H1 (cell line): ENCODE results near the gene IL16. TPM values are rescaled to one million over a fixed set of nuclear protein-coding genes. Genes with fewer than 3 reads are reported as not detected.

Source experiments
- CTCF ChIA-PET: fragments of 300-600 bp; sonication (Branson Sonifier 250); formaldehyde crosslinking; loops from one replicate; lab custom pipeline; 2021; ENCODE audit not compliant: partially characterized antibody; lab: Charles Lee
- POLR2A ChIA-PET: fragments of 300-600 bp; sonication (Branson Sonifier 250); formaldehyde crosslinking; loops from one replicate; lab custom pipeline; 2021; ENCODE audit warnings: inconsistent platforms; ENCODE audit not compliant: partially characterized antibody; lab: Charles Lee
- DNase-seq, 2 experiments: peaks; one replicate each; pipeline versions ENCODE4 v3.0.0 to v3.0.0-alpha.2; 2010 to 2022; ENCODE audit warnings: low spot score in 2 of 2, low read depth in 1 of 2, mixed read lengths in 1 of 2
- FAIRE-seq: peaks from 2 replicates; lab custom pipeline; 2011; peaks lifted over from hg19 to GRCh38; lab: Jason Lieb, UNC
- H2AFZ ChIP-seq: 2 replicates; pipeline ENCODE4 v1.8.1; 2012; ENCODE audit warnings: low read length, inconsistent platforms
- H2AK5ac ChIP-seq: 2 replicates; pipeline ENCODE4 v1.6.1; 2013; ENCODE audit warnings: low read depth, low read length
- H2BK120ac ChIP-seq: replicated peaks from 2 replicates; pipeline ENCODE3; 2013; ENCODE audit warnings: low read depth, low read length, inconsistent platforms
- H2BK12ac ChIP-seq: 2 replicates; pipeline ENCODE4 v1.6.1; 2013; ENCODE audit warnings: low read depth, low read length
- H2BK15ac ChIP-seq: 2 replicates; pipeline ENCODE4 v1.6.1; 2013; ENCODE audit warnings: low read length
- H2BK20ac ChIP-seq: 2 replicates; pipeline ENCODE4 v1.6.1; 2013; ENCODE audit warnings: low read length
- H2BK5ac ChIP-seq: 2 replicates; pipeline ENCODE4 v1.6.1; 2013; ENCODE audit warnings: low read depth, low read length
- H3K14ac ChIP-seq: 2 replicates; pipeline ENCODE4 v1.6.1; 2013; ENCODE audit warnings: inconsistent platforms; ENCODE audit not compliant: insufficient read length
- H3K18ac ChIP-seq: 2 replicates; pipeline ENCODE4 v1.6.1; 2013; ENCODE audit warnings: low read length; ENCODE audit errors: extremely low read depth
- H3K23ac ChIP-seq: 2 replicates; pipeline ENCODE4 v1.6.1; 2013; ENCODE audit warnings: inconsistent platforms; ENCODE audit not compliant: insufficient read length
- H3K23me2 ChIP-seq: 2 replicates; pipeline ENCODE4 v1.6.1; 2013; ENCODE audit warnings: low read depth, low read length
- H3K27ac ChIP-seq: 2 replicates; pipeline ENCODE4 v1.6.1; 2011; ENCODE audit warnings: low read depth, low read length, inconsistent platforms
- H3K27me3 ChIP-seq, 4 experiments: replicated peaks in 1 of 4; 1 replicate in 1 of 4; 2 replicates in 3 of 4; pipeline versions ENCODE4 v1.6.1 to v1.8.1; 2011 to 2013; ENCODE audit warnings: low read length in 3 of 4, mild to moderate bottlenecking in 3 of 4, inconsistent platforms in 2 of 4, mixed read lengths in 2 of 4, moderate library complexity in 1 of 4; ENCODE audit not compliant: control insufficient read depth in 3 of 4, insufficient read depth in 3 of 4; ENCODE audit errors: extremely low read depth in 1 of 4
- H3K36me3 ChIP-seq, 4 experiments: 2 replicates each; pipeline versions ENCODE4 v1.6.1 to v1.8.1; 2011 to 2013; ENCODE audit warnings: mild to moderate bottlenecking in 4 of 4, low read length in 3 of 4, moderate library complexity in 2 of 4, control low read depth in 1 of 4, inconsistent platforms in 1 of 4; ENCODE audit not compliant: insufficient read depth in 4 of 4, control insufficient read depth in 2 of 4
- H3K4ac ChIP-seq: replicated peaks from 2 replicates; pipeline ENCODE3; 2013; ENCODE audit warnings: low read length, low read depth, mixed read lengths, inconsistent platforms; ENCODE audit not compliant: insufficient read length
- H3K4me1 ChIP-seq, 4 experiments: replicated peaks in 1 of 4; 1 replicate in 1 of 4; 2 replicates in 3 of 4; pipeline versions ENCODE4 v1.6.1 to v1.8.1; 2011 to 2013; ENCODE audit warnings: low read length in 3 of 4, inconsistent platforms in 2 of 4, mixed read lengths in 1 of 4; ENCODE audit not compliant: insufficient read depth in 4 of 4, control insufficient read depth in 3 of 4
- H3K4me2 ChIP-seq, 2 experiments: 2 replicates each; pipeline versions ENCODE4 v1.6.1 to v1.8.1; 2011 to 2013; ENCODE audit warnings: low read depth in 2 of 2, low read length in 2 of 2, control low read depth in 1 of 2, inconsistent platforms in 1 of 2, mild to moderate bottlenecking in 1 of 2; ENCODE audit not compliant: insufficient read depth in 1 of 2
- H3K4me3 ChIP-seq, 4 experiments: fragments of 200-600, 300-600 bp in 1 of 4; sonication (generic), shearing (Covaris generic), sonication (Bioruptor Twin) in 1 of 4; 2 replicates each; pipeline versions ENCODE4 v1.5.1 to v1.8.1; 2011 to 2016; ENCODE audit warnings: low read length in 4 of 4, low read depth in 3 of 4, control low read depth in 2 of 4, inconsistent platforms in 2 of 4, mild to moderate bottlenecking in 2 of 4, mixed read lengths in 1 of 4, moderate library complexity in 1 of 4; ENCODE audit not compliant: insufficient read depth in 2 of 4; ENCODE audit errors: extremely low read depth in 1 of 4
- H3K56ac ChIP-seq: replicated peaks from 2 replicates; pipeline ENCODE3; 2013; ENCODE audit warnings: low read depth, mild to moderate bottlenecking, mixed read lengths, low read length, inconsistent platforms; ENCODE audit not compliant: insufficient read length
- H3K79me1 ChIP-seq: 2 replicates; pipeline ENCODE4 v1.6.1; 2013; ENCODE audit warnings: low read depth, low read length, control low read depth
- H3K79me2 ChIP-seq, 2 experiments: 2 replicates each; pipeline versions ENCODE4 v1.6.1 to v1.8.1; 2012 to 2013; ENCODE audit warnings: low read length in 2 of 2, mild to moderate bottlenecking in 2 of 2, inconsistent platforms in 1 of 2; ENCODE audit not compliant: insufficient read depth in 2 of 2, control insufficient read depth in 1 of 2
- H3K9ac ChIP-seq, 4 experiments: replicated peaks in 1 of 4; 1 replicate in 1 of 4; 2 replicates in 3 of 4; pipeline versions ENCODE4 v1.6.1 to v1.8.1; 2011 to 2013; ENCODE audit warnings: low read depth in 3 of 4, low read length in 3 of 4, control low read depth in 2 of 4, mild to moderate bottlenecking in 2 of 4, moderate library complexity in 2 of 4, inconsistent platforms in 1 of 4; ENCODE audit errors: extremely low read depth in 1 of 4
- H3K9me3 ChIP-seq, 2 experiments: 2 replicates each; pipeline versions ENCODE4 v1.6.1 to v1.8.1; 2012 to 2013; ENCODE audit warnings: mild to moderate bottlenecking in 2 of 2, moderate library complexity in 2 of 2, control low read depth in 1 of 2, inconsistent platforms in 1 of 2, low read depth in 1 of 2, low read length in 1 of 2, mixed read lengths in 1 of 2; ENCODE audit not compliant: insufficient read depth in 2 of 2
- H4K20me1 ChIP-seq, 2 experiments: replicated peaks in 1 of 2; 2 replicates each; pipeline versions ENCODE3 to v1.8.1; 2011 to 2013; ENCODE audit warnings: inconsistent platforms in 2 of 2, low read length in 2 of 2, mild to moderate bottlenecking in 1 of 2; ENCODE audit not compliant: insufficient read depth in 2 of 2, control insufficient read depth in 1 of 2
- H4K5ac ChIP-seq: 2 replicates; pipeline ENCODE4 v1.6.1; 2013; ENCODE audit warnings: low read length, low read depth, mixed read lengths, inconsistent platforms; ENCODE audit not compliant: insufficient read length
- H4K8ac ChIP-seq: 2 replicates; pipeline ENCODE4 v1.8.0; 2013; ENCODE audit warnings: mild to moderate bottlenecking, moderate library complexity, low read length, inconsistent platforms; ENCODE audit not compliant: insufficient read depth; ENCODE audit errors: extremely low read depth
- H4K91ac ChIP-seq: replicated peaks from 2 replicates; pipeline ENCODE3; 2013; ENCODE audit warnings: low read length, mixed read lengths, inconsistent platforms; ENCODE audit not compliant: insufficient read length
- BCL11A ChIP-seq, 2 experiments: IDR thresholded peaks; one replicate each; pipeline ENCODE4 v1.6.1; 2011; ENCODE audit warnings: low read depth in 2 of 2, low read length in 2 of 2, mild to moderate bottlenecking in 2 of 2
- CHD1 ChIP-seq: IDR thresholded peaks from 2 replicates; pipeline ENCODE4 v1.6.1; 2012; ENCODE audit warnings: low read depth, low read length, improper control_type of control experiment
- CHD2 ChIP-seq: IDR thresholded peaks from 2 replicates; pipeline ENCODE4 v1.6.1; 2012; ENCODE audit warnings: low read length, improper control_type of control experiment
- CTBP2 ChIP-seq: IDR thresholded peaks from 2 replicates; pipeline ENCODE4 v1.7.0; 2011; ENCODE audit warnings: borderline replicate concordance, mild to moderate bottlenecking, moderate library complexity, mixed read lengths, low read length; ENCODE audit not compliant: insufficient read depth, insufficient read length
- EGR1 ChIP-seq: IDR thresholded peaks from 2 replicates; pipeline ENCODE4 v1.6.1; 2011; ENCODE audit warnings: low read depth, low read length, borderline replicate concordance
- GABPA ChIP-seq: IDR thresholded peaks from 2 replicates; pipeline ENCODE4 v1.6.1; 2011; ENCODE audit warnings: mild to moderate bottlenecking, low read length, moderate library complexity, borderline replicate concordance; ENCODE audit not compliant: insufficient read depth
- JUND ChIP-seq: IDR thresholded peaks from 2 replicates; pipeline ENCODE4 v1.6.1; 2011; ENCODE audit warnings: mild to moderate bottlenecking, improper control_type of control experiment, low read length
- KDM1A ChIP-seq: fragments of 200-600, 300-600 bp; sonication (generic); IDR thresholded peaks from 2 replicates; pipeline ENCODE4 v1.7.1; 2016; ENCODE audit warnings: mild to moderate bottlenecking, low read length, borderline replicate concordance
- KDM5A ChIP-seq: fragments of 200-600 bp; IDR thresholded peaks from 2 replicates; pipeline ENCODE4 v1.7.1; 2012; ENCODE audit warnings: mild to moderate bottlenecking, low read length, inconsistent platforms, mixed read lengths
- NANOG ChIP-seq: IDR thresholded peaks from 2 replicates; pipeline ENCODE4 v1.6.1; 2011; ENCODE audit warnings: low read length, low read depth, mild to moderate bottlenecking, inconsistent platforms; ENCODE audit not compliant: insufficient read depth, poor library complexity, severe bottlenecking
- SIN3A ChIP-seq, 2 experiments: IDR thresholded peaks in 1 of 2; conservative IDR thresholded peaks in 1 of 2; 2 replicates each; pipeline ENCODE4 v1.6.1; 2011 to 2012; ENCODE audit warnings: low read length in 2 of 2, improper control_type of control experiment in 1 of 2, low read depth in 1 of 2, mild to moderate bottlenecking in 1 of 2
- SP2 ChIP-seq: IDR thresholded peaks from 2 replicates; pipeline ENCODE4 v1.6.1; 2012; ENCODE audit warnings: mild to moderate bottlenecking, low read length, inconsistent platforms
- SRF ChIP-seq: IDR thresholded peaks from 2 replicates; pipeline ENCODE4 v1.6.1; 2011; ENCODE audit warnings: mild to moderate bottlenecking, low read depth, low read length, moderate library complexity
- TAF1 ChIP-seq: IDR thresholded peaks from 2 replicates; pipeline ENCODE4 v1.6.1; 2011; ENCODE audit warnings: mild to moderate bottlenecking, low read depth, low read length
- WGBS, 2 experiments: shearing (Covaris generic) in 1 of 2; methylation state at CpG; one replicate each; pipeline versions ENCODE4 v1.1.6 to v1.1.7; 2013 to 2015; ENCODE audit warnings: low lambda C conversion rate in 2 of 2, mixed read lengths in 2 of 2, inconsistent platforms in 1 of 2, low coverage in 1 of 2, missing lambda C conversion rate in 1 of 2; ENCODE audit not compliant: insufficient replicate concordance in 2 of 2, insufficient coverage in 1 of 2, insufficient read length in 1 of 2; ENCODE audit errors: extremely low coverage in 1 of 2, missing lambda C conversion rate in 1 of 2; 5-methylcytosine and 5-hydroxymethylcytosine counted together
- polyA plus RNA-seq, 7 experiments: library from polyadenylated mRNA; depleted of rRNA in 3 of 7; stranded (reverse) in 5 of 7; unstranded in 2 of 7; fragments of >200 nt in 5 of 7; fragments of 200-250 nt in 2 of 7; gene quantifications; 1 replicate in 5 of 7; 2 replicates in 1 of 7; 4 replicates in 1 of 7; pipeline versions ENCODE4 v1.2.1 to v1.2.3, GENCODE V29; 2011 to 2013; ENCODE audit warnings: missing spikeins in 2 of 7, mixed read lengths in 2 of 7
- total RNA-seq: library from RNA; stranded (reverse); fragmentation: NEBNext Ultra II Directional; extraction: Animal tissue kit (Norgen Biotek cat#: 25700); gene quantifications from 2 replicates; pipeline ENCODE4 v1.2.1, GENCODE V29; 2021
- TF ChIP-seq, protein P1 (sequence below): IDR thresholded peaks from 2 replicates; pipeline ENCODE4 v1.6.1; 2012; ENCODE audit warnings: inconsistent platforms

IL16 gene
- total and polyA plus RNA-seq, 2 of the 8 experiments (the other 6 are each of a cell fraction or from before 2014, with no cell fraction given) = 0.03 to 0.09 TPM

- no peak overlapping the region for H2BK20ac ChIP-seq
- no peak overlapping the region for H3K18ac ChIP-seq
- H3K4me3 ChIP-seq = no peak overlapping the region
- no peaks in the 10 kb centered on the region for H3K79me2 ChIP-seq
- H3K27ac ChIP-seq = no peak overlapping the region
- no peak overlapping the region for H3K4me2 ChIP-seq
- H3K27me3 ChIP-seq = no peaks in the 10 kb centered on the region
- H2BK15ac ChIP-seq = no peak overlapping the region
- no peak overlapping the region for H2AFZ ChIP-seq
- H3K4me1 ChIP-seq = no peaks in the 10 kb centered on the region
- WGBS, 2 experiments = 70% methylated on average over 2 of the region's 2 CpGs; no CpG with 5 or more reads in 1 of the 2 experiments
- H2AK5ac ChIP-seq = no peak overlapping the region
- H4K91ac ChIP-seq = no peak overlapping the region
- ChIA-PET POLR2A (no interaction called here), CTCF (interaction anchor here (0.9 to 12.0 kb wide), 8 partner anchors 10 to 210 kb away, joined by 3 to 84 read pairs (median 4); no protein-coding TSS in a partner anchor)
- H3K23me2 ChIP-seq = no peaks in the 10 kb centered on the region
- no peak for FAIRE-seq
- H3K4ac ChIP-seq = no peak overlapping the region
- H2BK12ac ChIP-seq = no peak overlapping the region
- no peak overlapping the region for H2BK120ac ChIP-seq
- no peaks in the 10 kb centered on the region for H3K36me3 ChIP-seq
- no peak overlapping the region for H4K5ac ChIP-seq
- no peak for DNase-seq
- no peak overlapping the region for H3K56ac ChIP-seq
- H3K23ac ChIP-seq = no peak overlapping the region
- no peaks in the 10 kb centered on the region for H3K9me3 ChIP-seq
- no peak overlapping the region for H3K14ac ChIP-seq
- H3K9ac ChIP-seq = no peak overlapping the region
- H3K79me1 ChIP-seq = no peaks in the 10 kb centered on the region
- H4K20me1 ChIP-seq = no peaks in the 10 kb centered on the region
- H4K8ac ChIP-seq = no peak overlapping the region
- no peak overlapping the region for H2BK5ac ChIP-seq
- no peak for TF ChIP-seq NANOG
- no peak for TF ChIP-seq CTBP2
- TF ChIP-seq JUND = no peak
- no peak for TF ChIP-seq TAF1
- no peak for TF ChIP-seq EGR1
- TF ChIP-seq CHD2 = no peak
- no peak for TF ChIP-seq GABPA
- TF ChIP-seq KDM5A = no peak
- TF ChIP-seq BCL11A (IDR thresholded peaks at IDR 0.05; ENCODE audit: low read depth in 2 of 2, low read length in 2 of 2) = no peak
- TF ChIP-seq SRF = no peak
- TF ChIP-seq, protein P1, sequence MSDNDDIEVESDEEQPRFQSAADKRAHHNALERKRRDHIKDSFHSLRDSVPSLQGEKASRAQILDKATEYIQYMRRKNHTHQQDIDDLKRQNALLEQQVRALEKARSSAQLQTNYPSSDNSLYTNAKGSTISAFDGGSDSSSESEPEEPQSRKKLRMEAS = no peak
- no peak for TF ChIP-seq CHD1
- no peak for TF ChIP-seq SIN3A (conservative IDR thresholded peaks at IDR 0.05 in 1 of 2, IDR thresholded peaks at IDR 0.05 in 1 of 2; ENCODE audit: low read depth in 1 of 2, low read length in 2 of 2)
- no peak for TF ChIP-seq KDM1A
- TF ChIP-seq SP2 = no peak
These were observed 60.8 kb downstream of the IL16 start for GRCh38 chr15:81257435-81257834.
